ENCODE measurements around the gene SPDYE3.

The SPDYE3 gene

DNA sequence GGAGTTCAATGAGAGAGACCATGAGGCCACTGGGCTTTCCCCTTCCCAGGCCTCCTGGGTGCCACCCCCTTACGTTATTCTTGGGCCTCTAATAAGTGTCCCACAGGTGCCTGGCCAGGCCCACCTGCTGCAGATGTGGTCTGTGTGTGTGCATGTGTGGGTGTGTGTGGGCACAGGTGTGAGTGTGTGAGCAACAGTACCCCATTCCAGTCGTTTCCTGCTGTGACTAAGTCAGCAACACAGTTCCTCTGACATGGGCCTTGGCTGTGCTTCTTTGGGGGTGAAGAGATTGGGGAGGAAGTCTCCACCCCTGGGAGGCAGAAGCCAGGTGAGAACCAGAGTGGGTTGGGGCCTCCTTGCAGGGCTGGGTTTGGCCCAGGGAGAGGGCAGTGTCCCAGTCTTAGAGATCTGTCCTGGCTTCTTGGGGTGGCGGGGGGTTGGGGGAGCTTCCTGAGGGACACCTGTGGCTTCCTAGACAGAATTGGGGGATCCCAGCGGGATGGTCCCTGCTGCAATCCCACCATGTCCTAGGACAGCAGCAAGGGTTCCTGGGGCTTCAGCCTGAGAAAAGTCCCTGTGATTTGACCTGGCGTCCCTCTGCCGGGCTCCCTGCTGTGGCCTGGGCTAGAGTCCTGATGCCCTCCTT is 46.3 kb downstream of the SPDYE3 start:
- H3K4me3 ChIP-seq (ENCODE audit: low read depth, low read length): no peak overlapping the region
- TF ChIP-seq, protein P1, sequence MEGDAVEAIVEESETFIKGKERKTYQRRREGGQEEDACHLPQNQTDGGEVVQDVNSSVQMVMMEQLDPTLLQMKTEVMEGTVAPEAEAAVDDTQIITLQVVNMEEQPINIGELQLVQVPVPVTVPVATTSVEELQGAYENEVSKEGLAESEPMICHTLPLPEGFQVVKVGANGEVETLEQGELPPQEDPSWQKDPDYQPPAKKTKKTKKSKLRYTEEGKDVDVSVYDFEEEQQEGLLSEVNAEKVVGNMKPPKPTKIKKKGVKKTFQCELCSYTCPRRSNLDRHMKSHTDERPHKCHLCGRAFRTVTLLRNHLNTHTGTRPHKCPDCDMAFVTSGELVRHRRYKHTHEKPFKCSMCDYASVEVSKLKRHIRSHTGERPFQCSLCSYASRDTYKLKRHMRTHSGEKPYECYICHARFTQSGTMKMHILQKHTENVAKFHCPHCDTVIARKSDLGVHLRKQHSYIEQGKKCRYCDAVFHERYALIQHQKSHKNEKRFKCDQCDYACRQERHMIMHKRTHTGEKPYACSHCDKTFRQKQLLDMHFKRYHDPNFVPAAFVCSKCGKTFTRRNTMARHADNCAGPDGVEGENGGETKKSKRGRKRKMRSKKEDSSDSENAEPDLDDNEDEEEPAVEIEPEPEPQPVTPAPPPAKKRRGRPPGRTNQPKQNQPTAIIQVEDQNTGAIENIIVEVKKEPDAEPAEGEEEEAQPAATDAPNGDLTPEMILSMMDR (IDR thresholded peaks at IDR 0.05; ENCODE audit: low read depth, low read length, missing control alignments): no peak
- in situ Hi-C loops (cut with HindIII; ENCODE audit: low sequenced_read_pairs): no loop called here
- DNase-seq (ENCODE audit: low read depth): no peak

DNA sequence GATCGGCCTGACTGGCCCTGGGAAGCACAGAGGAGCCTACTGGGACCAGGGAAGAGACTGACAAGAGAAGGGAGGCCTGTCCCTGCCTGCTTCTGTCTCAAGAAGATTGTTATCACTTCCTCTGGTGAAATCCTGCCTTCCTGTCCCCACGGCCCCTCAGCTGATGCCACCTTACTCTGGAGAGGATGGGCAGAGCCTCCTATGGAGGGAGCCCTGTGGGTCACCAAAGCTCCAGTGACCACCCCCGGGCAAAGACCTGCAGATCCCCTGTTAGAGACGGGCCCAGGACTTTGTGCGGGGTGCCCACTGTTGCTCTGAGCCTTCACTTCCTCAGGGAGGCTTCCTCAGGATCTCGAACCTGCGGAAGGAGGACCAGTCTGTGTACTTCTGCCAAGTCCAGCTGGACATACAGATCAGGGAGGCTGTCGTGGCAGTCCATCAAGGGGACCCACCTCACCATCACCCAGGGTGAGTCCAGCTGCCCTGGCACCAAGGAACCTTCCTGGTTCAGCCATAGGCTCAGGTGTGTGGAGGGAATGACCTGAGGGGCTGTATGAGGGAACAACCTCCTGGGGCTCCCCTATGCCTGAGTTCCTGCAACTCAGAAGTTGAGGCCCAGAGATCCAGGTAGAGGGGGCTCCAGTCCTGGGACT is 49.0 kb downstream of the SPDYE3 start:
- no peak for DNase-seq (ENCODE audit: low read depth)
- TF ChIP-seq, protein P1 (IDR thresholded peaks at IDR 0.05; ENCODE audit: low read depth, low read length, missing control alignments): no peak
- H3K4me3 ChIP-seq (ENCODE audit: low read depth, low read length): no peak overlapping the region
- in situ Hi-C loops (cut with HindIII; ENCODE audit: low sequenced_read_pairs): no loop called here

DNA sequence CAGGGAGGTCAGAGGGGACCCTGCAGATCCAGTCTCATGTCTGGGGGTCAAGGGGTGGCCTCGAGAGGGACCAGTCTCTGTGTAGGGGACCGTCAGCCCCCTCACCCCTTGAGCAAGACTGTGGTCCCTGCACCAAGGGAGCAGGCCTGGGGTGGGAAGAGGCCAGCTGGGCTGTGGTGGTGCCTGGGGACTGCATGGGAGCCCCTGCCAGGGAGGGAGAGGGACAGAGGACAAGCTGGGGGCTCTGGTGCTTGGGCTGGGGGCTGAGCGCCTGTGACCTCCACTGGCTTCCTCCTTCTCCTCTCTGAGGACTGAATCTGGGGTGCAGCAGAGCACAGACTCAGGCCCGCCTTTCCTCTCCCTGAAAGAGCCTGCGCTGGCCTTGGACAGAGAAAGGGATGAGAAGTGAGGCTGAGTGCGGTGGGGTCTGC is 49.6 kb downstream of the SPDYE3 start:
- in situ Hi-C loops (cut with HindIII; ENCODE audit: low sequenced_read_pairs): no loop called here
- DNase-seq (ENCODE audit: low read depth): no peak
- TF ChIP-seq, protein P1 (IDR thresholded peaks at IDR 0.05; ENCODE audit: low read depth, low read length, missing control alignments): no peak
- no peak overlapping the region for H3K4me3 ChIP-seq (ENCODE audit: low read depth, low read length)

DNA sequence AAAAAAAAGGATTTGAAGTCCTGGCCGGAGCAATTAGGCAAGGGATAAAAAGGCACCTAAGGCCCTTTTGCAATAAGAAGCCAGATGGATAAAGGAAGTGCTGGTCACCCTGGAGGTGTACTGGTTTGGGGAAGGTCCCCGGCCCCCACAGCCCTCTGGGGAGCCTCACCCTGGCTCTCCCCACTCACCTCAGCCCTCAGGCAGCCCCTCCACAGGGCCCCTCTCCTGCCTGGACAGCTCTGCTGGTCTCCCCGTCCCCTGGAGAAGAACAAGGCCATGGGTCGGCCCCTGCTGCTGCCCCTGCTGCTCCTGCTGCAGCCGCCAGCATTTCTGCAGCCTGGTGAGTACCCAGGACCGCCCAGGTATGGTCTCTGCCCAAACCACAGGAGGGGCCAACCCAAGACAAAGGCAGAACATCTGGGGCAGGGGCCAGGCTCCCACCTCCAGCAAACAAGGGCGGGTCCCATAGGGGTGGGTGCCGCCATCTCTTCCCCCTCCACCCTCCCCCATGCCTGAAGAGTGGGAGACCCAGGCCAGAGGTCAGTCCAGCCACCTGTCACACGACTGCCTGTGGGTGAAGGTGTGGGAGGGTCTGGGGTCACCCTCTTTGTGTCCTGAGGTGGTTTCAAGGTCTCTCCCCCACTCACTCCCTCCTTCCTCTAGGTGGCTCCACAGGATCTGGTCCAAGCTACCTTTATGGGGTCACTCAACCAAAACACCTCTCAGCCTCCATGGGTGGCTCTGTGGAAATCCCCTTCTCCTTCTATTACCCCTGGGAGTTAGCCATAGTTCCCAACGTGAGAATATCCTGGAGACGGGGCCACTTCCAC is 50.7 kb downstream of the SPDYE3 start, which contains the start of gene PILRB:
Gene PILRB, plus strand, starts transcription at position 91 of the 830 bp plus-strand sequence. Its CDS starts 186 bp downstream, at position 277.
- no peak within 1 kb of the TSS for H3K4me3 ChIP-seq (ENCODE audit: low read depth, low read length)
- in situ Hi-C loops (cut with HindIII; ENCODE audit: low sequenced_read_pairs): no loop called here
- TF ChIP-seq, protein P1 (IDR thresholded peaks at IDR 0.05; ENCODE audit: low read depth, low read length, missing control alignments): no peak
- DNase-seq (ENCODE audit: low read depth): no peak

DNA sequence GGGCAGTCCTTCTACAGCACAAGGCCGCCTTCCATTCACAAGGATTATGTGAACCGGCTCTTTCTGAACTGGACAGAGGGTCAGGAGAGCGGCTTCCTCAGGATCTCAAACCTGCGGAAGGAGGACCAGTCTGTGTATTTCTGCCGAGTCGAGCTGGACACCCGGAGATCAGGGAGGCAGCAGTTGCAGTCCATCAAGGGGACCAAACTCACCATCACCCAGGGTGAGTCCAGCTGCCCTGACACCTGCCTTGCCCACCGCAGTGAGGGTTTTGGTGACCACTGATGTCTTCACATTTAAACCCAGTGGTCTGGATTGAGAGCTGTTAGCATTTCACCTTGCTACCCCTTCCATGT is 51.3 kb downstream of the SPDYE3 start:
- in situ Hi-C loops (cut with HindIII; ENCODE audit: low sequenced_read_pairs): no loop called here
- no peak overlapping the region for H3K4me3 ChIP-seq (ENCODE audit: low read depth, low read length)
- no peak for DNase-seq (ENCODE audit: low read depth)
- TF ChIP-seq, protein P1 (IDR thresholded peaks at IDR 0.05; ENCODE audit: low read depth, low read length, missing control alignments): no peak

DNA sequence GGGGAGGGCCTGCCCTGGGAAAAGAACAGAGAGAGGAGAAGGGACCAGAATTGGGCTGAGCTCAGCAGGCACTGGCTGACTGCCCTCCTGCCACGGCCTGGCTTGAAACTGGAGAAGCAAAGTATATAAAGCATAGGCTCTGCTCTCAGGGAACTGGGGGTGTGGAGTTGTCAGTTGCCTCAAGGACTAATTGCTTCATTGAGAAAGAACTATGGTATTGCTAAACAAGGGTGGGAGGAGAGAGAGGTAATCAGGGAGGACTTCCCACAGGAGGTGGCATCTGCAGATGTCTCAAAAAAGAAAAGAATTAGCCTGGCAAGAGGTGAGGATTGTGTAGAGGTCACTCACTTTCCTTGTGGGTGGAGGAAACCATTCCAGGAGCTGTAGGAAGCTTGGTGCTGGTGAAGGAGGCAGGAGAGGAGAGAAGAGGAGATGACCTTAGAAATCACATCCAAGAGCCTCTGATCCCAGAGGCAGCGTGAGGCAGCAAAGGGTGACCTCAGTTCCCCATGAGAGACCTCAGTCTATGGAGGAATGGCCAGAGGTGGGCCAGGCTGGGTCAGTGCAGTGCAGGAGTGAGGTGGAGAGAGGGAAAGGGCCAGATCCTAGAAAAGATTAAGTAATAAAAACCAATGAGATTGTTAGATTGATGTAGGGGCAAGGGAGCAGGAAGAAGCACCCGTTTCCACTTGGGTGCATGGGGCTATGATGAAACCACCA is 52.8 kb downstream of the SPDYE3 start:
- in situ Hi-C loops (cut with HindIII; ENCODE audit: low sequenced_read_pairs): no loop called here
- DNase-seq (ENCODE audit: low read depth): no peak
- TF ChIP-seq, protein P1 (IDR thresholded peaks at IDR 0.05; ENCODE audit: low read depth, low read length, missing control alignments): no peak
- H3K4me3 ChIP-seq (ENCODE audit: low read depth, low read length): no peak overlapping the region

Data from astrocyte of the cerebellum (primary cell).